B cell (primary cell): ENCODE data around the gene ARNT2.

Experiments
- CTCF ChIP-seq: fragments of 200-600 bp; IDR thresholded peaks from one replicate; pipeline ENCODE4 v1.8.0; 2022; ENCODE audit warnings: antibody characterized with exemption, mild to moderate bottlenecking
- EZH2 ChIP-seq: IDR thresholded peaks from 2 replicates; pipeline ENCODE4 v1.6.1; 2012; ENCODE audit warnings: borderline replicate concordance, low read depth, mild to moderate bottlenecking, moderate library complexity, low read length; ENCODE audit not compliant: insufficient read depth, poor library complexity, severe bottlenecking

GRCh38 chr15:80459818-80460217 lies 55.6 kb downstream of the ARNT2 start:
- no peak for TF ChIP-seq CTCF
- TF ChIP-seq EZH2, result no peak
